ENCODE data around the gene PLCL2.

GRCh38 chr3:17023006-17023664 lies 138.4 kb downstream of the PLCL2 start:
- TF ChIP-seq JUN (IDR thresholded peaks at IDR 0.05; ENCODE audit: borderline replicate concordance, insufficient read depth, insufficient read length, low read depth): peak; percentile 19
- TF ChIP-seq POLR2A (IDR thresholded peaks at IDR 0.05; ENCODE audit: low read depth, low read length): no peak
- no peak for TF ChIP-seq EZH2 (IDR thresholded peaks at IDR 0.05; ENCODE audit: borderline replicate concordance, low read depth, low read length, severe bottlenecking)
- TF ChIP-seq CTCF (IDR thresholded peaks at IDR 0.05; ENCODE audit: extremely low read depth in 1 of 2, insufficient read depth in 1 of 2, low read depth in 1 of 2, low read length in 2 of 2): no peak
- TF ChIP-seq POLR2AphosphoS5 (IDR thresholded peaks at IDR 0.05; ENCODE audit: insufficient read depth, low read depth, low read length): no peak
- TF ChIP-seq FOS (IDR thresholded peaks at IDR 0.05; ENCODE audit: borderline replicate concordance, insufficient read depth, low read length): no peak
